ENCODE results near the gene PDE11A. TPM values are rescaled to one million over a fixed set of nuclear protein-coding genes. Genes with fewer than 3 reads are reported as not detected.
A peak's percentile ranks its signal among the peaks of the same experiment; 100 is the strongest.

The PDE11A gene
- total and polyA plus RNA-seq, 2 of the 13 experiments (the other 11 are each of a cell fraction or from before 2014, with no cell fraction given): 1.2 to 1.7 TPM

- no peak for TF ChIP-seq ATF5 (CRISPR knock-in tag; IDR thresholded peaks at IDR 0.05; ENCODE audit: low read depth)
- TF ChIP-seq FOXA1 (IDR thresholded peaks at IDR 0.05): no peak
- no peak for TF ChIP-seq FOXA1 (CRISPR knock-in tag; IDR thresholded peaks at IDR 0.05)
- TF ChIP-seq ARID5B (CRISPR knock-in tag; IDR thresholded peaks at IDR 0.05): peak; percentile 38; the same call in 1 of the 2 replicates
- TF ChIP-seq MBNL3 (CRISPR knock-in tag; conservative IDR thresholded peaks at IDR 0.05): no peak
- peak; percentile 30; the same call in 1 of the 2 replicates for TF ChIP-seq TBX2 (CRISPR knock-in tag; IDR thresholded peaks at IDR 0.05; ENCODE audit: borderline replicate concordance)
- TF ChIP-seq MTA3 (CRISPR knock-in tag; IDR thresholded peaks at IDR 0.05): no peak
- no peak for TF ChIP-seq ZNF142 (CRISPR knock-in tag; IDR thresholded peaks at IDR 0.05)
- TF ChIP-seq, protein P1, sequence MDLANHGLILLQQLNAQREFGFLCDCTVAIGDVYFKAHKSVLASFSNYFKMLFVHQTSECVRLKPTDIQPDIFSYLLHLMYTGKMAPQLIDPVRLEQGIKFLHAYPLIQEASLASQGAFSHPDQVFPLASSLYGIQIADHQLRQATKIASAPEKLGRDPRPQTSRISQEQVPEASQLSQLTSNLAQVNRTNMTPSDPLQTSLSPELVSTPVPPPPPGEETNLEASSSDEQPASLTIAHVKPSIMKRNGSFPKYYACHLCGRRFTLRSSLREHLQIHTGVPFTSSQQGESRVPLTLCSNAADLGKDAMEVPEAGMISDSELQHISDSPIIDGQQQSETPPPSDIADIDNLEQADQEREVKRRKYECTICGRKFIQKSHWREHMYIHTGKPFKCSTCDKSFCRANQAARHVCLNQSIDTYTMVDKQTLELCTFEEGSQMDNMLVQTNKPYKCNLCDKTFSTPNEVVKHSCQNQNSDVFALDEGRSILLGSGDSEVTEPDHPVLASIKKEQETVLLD (CRISPR knock-in tag; IDR thresholded peaks at IDR 0.05; ENCODE audit: low read depth): no peak
- no peak for TF ChIP-seq SMAD3 (CRISPR knock-in tag; IDR thresholded peaks at IDR 0.05)
- TF ChIP-seq ZNF580 (CRISPR knock-in tag; IDR thresholded peaks at IDR 0.05; ENCODE audit: borderline replicate concordance, low read depth): no peak
- TF ChIP-seq HMGA1 (CRISPR knock-in tag; conservative IDR thresholded peaks at IDR 0.05): no peak
- no peak for TF ChIP-seq FOSL1 (CRISPR knock-in tag; IDR thresholded peaks at IDR 0.05; ENCODE audit: borderline replicate concordance)
- TF ChIP-seq ZMYM2 (CRISPR knock-in tag; IDR thresholded peaks at IDR 0.05): no peak
- no peak for TF ChIP-seq ZNF879 (CRISPR knock-in tag; IDR thresholded peaks at IDR 0.05)
- no peak for TF ChIP-seq ZBTB7B (CRISPR knock-in tag; IDR thresholded peaks at IDR 0.05)
Measured at GRCh38 chr2:177763531-177764265, 308.9 kb downstream of the PDE11A start (continued).
